Endodermal cell (in vitro differentiated cells): ENCODE measurements around the gene RFPL4A. TPM values are rescaled to one million over a fixed set of nuclear protein-coding genes. Genes with fewer than 3 reads are reported as not detected.

ENCODE experiments used
- DNase-seq: peaks from one replicate; pipeline ENCODE4 v3.0.0-alpha.2; 2017
- H3K27ac ChIP-seq: 2 replicates; pipeline ENCODE4 v1.5.1; 2013; ENCODE audit warnings: mild to moderate bottlenecking, low read depth, low read length, moderate library complexity
- H3K27me3 ChIP-seq: 2 replicates; pipeline ENCODE4 v1.6.1; 2013; ENCODE audit warnings: mild to moderate bottlenecking, low read length, moderate library complexity; ENCODE audit not compliant: insufficient read depth, control insufficient read depth, poor library complexity, severe bottlenecking
- H3K36me3 ChIP-seq: 2 replicates; pipeline ENCODE4 v1.7.0; 2013; ENCODE audit warnings: mild to moderate bottlenecking, low read length, moderate library complexity; ENCODE audit not compliant: control insufficient read depth, insufficient read depth
- H3K4me1 ChIP-seq: one replicate; pipeline ENCODE4 v1.7.0; 2013; ENCODE audit warnings: low read length; ENCODE audit not compliant: control insufficient read depth, insufficient read depth
- H3K4me3 ChIP-seq: 2 replicates; pipeline ENCODE4 v1.5.1; 2013; ENCODE audit warnings: mild to moderate bottlenecking, low read length, moderate library complexity
- H3K9ac ChIP-seq: 2 replicates; pipeline ENCODE4 v1.6.1; 2013; ENCODE audit warnings: mild to moderate bottlenecking, low read length, moderate library complexity; ENCODE audit not compliant: poor library complexity, severe bottlenecking; ENCODE audit errors: extremely low read depth
- H3K9me3 ChIP-seq: 2 replicates; pipeline ENCODE4 v1.6.1; 2013; ENCODE audit warnings: mild to moderate bottlenecking, low read length, moderate library complexity; ENCODE audit not compliant: control insufficient read depth
- H3K27ac Mint-ChIP-seq: 2 replicates; pipeline ENCODE4 v1.8.0; 2020; ENCODE audit warnings: mixed read lengths
- H3K27me3 Mint-ChIP-seq: 2 replicates; pipeline ENCODE4 v1.8.0; 2021; ENCODE audit warnings: mild to moderate bottlenecking, mixed read lengths; ENCODE audit not compliant: insufficient read depth
- H3K36me3 Mint-ChIP-seq: 2 replicates; pipeline ENCODE4 v1.8.0; 2020; ENCODE audit warnings: low read depth, mixed read lengths
- H3K4me1 Mint-ChIP-seq: 2 replicates; pipeline ENCODE4 v1.8.0; 2020; ENCODE audit warnings: mixed read lengths
- H3K4me3 Mint-ChIP-seq: 2 replicates; pipeline ENCODE4 v1.8.0; 2020; ENCODE audit warnings: mild to moderate bottlenecking, moderate library complexity, mixed read lengths
- H3K9me3 Mint-ChIP-seq: 2 replicates; pipeline ENCODE4 v1.8.0; 2020; ENCODE audit warnings: mild to moderate bottlenecking, mixed read lengths
- WGBS, 2 experiments: methylation state at CpG; one replicate each; pipeline versions ENCODE4 v1.1.5 to v1.1.7; 2013; ENCODE audit warnings: missing lambda C conversion rate in 2 of 2, mixed read lengths in 1 of 2; ENCODE audit not compliant: insufficient coverage in 1 of 2, insufficient read length in 1 of 2; 5-methylcytosine and 5-hydroxymethylcytosine counted together
- total RNA-seq, 2 donors: library from RNA; stranded (reverse); fragmentation: NEBNext Ultra II Directional in 1 of 2; extraction: Animal tissue kit (Norgen Biotek cat#: 25700) in 1 of 2; gene quantifications; 2 replicates in 1 of 2; 3 replicates in 1 of 2; pipeline ENCODE4 v1.2.1, GENCODE V29; 2021
- TF ChIP-seq, protein P1 (sequence below): fragments of 200-600 bp; sonication (generic); conservative IDR thresholded peaks from 2 replicates; pipeline ENCODE4 v1.5.0; 2021; ENCODE audit warnings: antibody characterized with exemption, mild to moderate bottlenecking

The RFPL4A gene
- total RNA-seq, 2 donors from 2014 or later, result not detected

GRCh38 chr19:55811340-55811739, 52.4 kb downstream of the RFPL4A start:
- Histone ChIP-seq H3K4me1 (no peaks in the 10 kb centered on the region), H3K27me3 (no peaks in the 10 kb centered on the region), H3K36me3 (no peaks in the 10 kb centered on the region), H3K9ac (no peak overlapping the region), H3K27ac (no peak overlapping the region), H3K9me3 (peaks cover 84% of the 10 kb centered on the region), H3K4me3 (no peak overlapping the region)
- Mint-ChIP-seq H3K4me3 (no peak overlapping the region), H3K27ac (no peak overlapping the region), H3K36me3 (no peaks in the 10 kb centered on the region), H3K4me1 (no peaks in the 10 kb centered on the region), H3K27me3 (no peaks in the 10 kb centered on the region), H3K9me3 (peaks cover 97% of the 10 kb centered on the region)
- no peak for DNase-seq
- 71 to 74% methylated on average over 1 to 3 of the region's 3 CpGs for WGBS, 2 experiments
- TF ChIP-seq, protein P1, sequence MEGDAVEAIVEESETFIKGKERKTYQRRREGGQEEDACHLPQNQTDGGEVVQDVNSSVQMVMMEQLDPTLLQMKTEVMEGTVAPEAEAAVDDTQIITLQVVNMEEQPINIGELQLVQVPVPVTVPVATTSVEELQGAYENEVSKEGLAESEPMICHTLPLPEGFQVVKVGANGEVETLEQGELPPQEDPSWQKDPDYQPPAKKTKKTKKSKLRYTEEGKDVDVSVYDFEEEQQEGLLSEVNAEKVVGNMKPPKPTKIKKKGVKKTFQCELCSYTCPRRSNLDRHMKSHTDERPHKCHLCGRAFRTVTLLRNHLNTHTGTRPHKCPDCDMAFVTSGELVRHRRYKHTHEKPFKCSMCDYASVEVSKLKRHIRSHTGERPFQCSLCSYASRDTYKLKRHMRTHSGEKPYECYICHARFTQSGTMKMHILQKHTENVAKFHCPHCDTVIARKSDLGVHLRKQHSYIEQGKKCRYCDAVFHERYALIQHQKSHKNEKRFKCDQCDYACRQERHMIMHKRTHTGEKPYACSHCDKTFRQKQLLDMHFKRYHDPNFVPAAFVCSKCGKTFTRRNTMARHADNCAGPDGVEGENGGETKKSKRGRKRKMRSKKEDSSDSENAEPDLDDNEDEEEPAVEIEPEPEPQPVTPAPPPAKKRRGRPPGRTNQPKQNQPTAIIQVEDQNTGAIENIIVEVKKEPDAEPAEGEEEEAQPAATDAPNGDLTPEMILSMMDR, result no peak

GRCh38 chr19:55812449-55812848, 53.6 kb downstream of the RFPL4A start:
- H3K36me3 Mint-ChIP-seq, result no peaks in the 10 kb centered on the region
- no peaks in the 10 kb centered on the region for H3K4me1 Mint-ChIP-seq
- no peak overlapping the region for H3K27ac Mint-ChIP-seq
- H3K9me3 Mint-ChIP-seq, result peaks cover 97% of the 10 kb centered on the region
- 20 to 45% methylated on average over 4 to 7 of the region's 7 CpGs for WGBS, 2 experiments
- Histone ChIP-seq H3K9ac (no peak overlapping the region), H3K9me3 (peaks cover 83% of the 10 kb centered on the region), H3K36me3 (no peaks in the 10 kb centered on the region), H3K4me3 (no peak overlapping the region), H3K27ac (no peak overlapping the region), H3K27me3 (no peaks in the 10 kb centered on the region), H3K4me1 (no peaks in the 10 kb centered on the region)
- no peak overlapping the region for H3K4me3 Mint-ChIP-seq
- no peak for DNase-seq
- H3K27me3 Mint-ChIP-seq, result no peaks in the 10 kb centered on the region
- TF ChIP-seq, protein P1, result no peak

Other genes starting within 250 kb of the RFPL4A start
- 1 to 10 TPM; 3.3 to 6.6 TPM for gene SBK2, start 222.0 kb upstream of the RFPL4A start, total RNA-seq
- 1 to 10 TPM in 1 of 2 donors, under 1 TPM in 1; 0.48 to 1.4 TPM for gene SBK3, start 213.6 kb upstream of the RFPL4A start, total RNA-seq
- 10 to 100 TPM; 27.5 to 30.7 TPM for gene ZNF579, start 178.2 kb upstream of the RFPL4A start, total RNA-seq
- gene FIZ1, start 159.6 kb upstream of the RFPL4A start, total RNA-seq, result 10 to 100 TPM; 19.7 to 21.1 TPM
- 1 to 10 TPM; 5.0 to 5.8 TPM for gene ZNF524, start 158.8 kb upstream of the RFPL4A start, total RNA-seq
- 10 to 100 TPM; 14.5 to 14.9 TPM for gene ZNF865, start 153.4 kb upstream of the RFPL4A start, total RNA-seq
- 10 to 100 TPM in 1 of 2 donors, 1 to 10 TPM in 1; 7.2 to 10.7 TPM for gene ZNF784, start 134.5 kb upstream of the RFPL4A start, total RNA-seq
- 10 to 100 TPM; 27.3 to 38.6 TPM for gene ZNF580, start 118.1 kb upstream of the RFPL4A start, total RNA-seq
- 10 to 100 TPM; 47.2 to 48.7 TPM for gene ZNF581, start 115.4 kb upstream of the RFPL4A start, total RNA-seq
- gene CCDC106, start 110.9 kb upstream of the RFPL4A start, total RNA-seq, result 10 to 100 TPM; 18.0 to 24.9 TPM
- gene U2AF2, start 104.1 kb upstream of the RFPL4A start, total RNA-seq, result 100 to 1,000 TPM; 264 to 293 TPM
- 100 to 1,000 TPM; 148 to 149 TPM for gene EPN1, start 83.9 kb upstream of the RFPL4A start, total RNA-seq
- not detected for gene NLRP9, start 20.7 kb upstream of the RFPL4A start, total RNA-seq
- gene RFPL4AL1, start 10.0 kb downstream of the RFPL4A start, total RNA-seq, result not detected
- not detected for gene NLRP11, start 72.9 kb downstream of the RFPL4A start, total RNA-seq
- not detected for gene NLRP4, start 77.4 kb downstream of the RFPL4A start, total RNA-seq
- gene NLRP13, start 173.2 kb downstream of the RFPL4A start, total RNA-seq, result not detected
- gene NLRP8, start 188.7 kb downstream of the RFPL4A start, total RNA-seq, result not detected
- not detected for gene NLRP5, start 227.7 kb downstream of the RFPL4A start, total RNA-seq